HG02759 (cell line): ENCODE measurements around the gene CFAP74.

Experiments
- ATAC-seq: cut with Tn5 transposase; IDR thresholded peaks from one replicate; pipeline ENCODE4 v1.9.1; 2021; ENCODE audit warnings: mild to moderate bottlenecking, moderate library complexity; ENCODE audit not compliant: unreplicated experiment

The CFAP74 gene

DNA sequence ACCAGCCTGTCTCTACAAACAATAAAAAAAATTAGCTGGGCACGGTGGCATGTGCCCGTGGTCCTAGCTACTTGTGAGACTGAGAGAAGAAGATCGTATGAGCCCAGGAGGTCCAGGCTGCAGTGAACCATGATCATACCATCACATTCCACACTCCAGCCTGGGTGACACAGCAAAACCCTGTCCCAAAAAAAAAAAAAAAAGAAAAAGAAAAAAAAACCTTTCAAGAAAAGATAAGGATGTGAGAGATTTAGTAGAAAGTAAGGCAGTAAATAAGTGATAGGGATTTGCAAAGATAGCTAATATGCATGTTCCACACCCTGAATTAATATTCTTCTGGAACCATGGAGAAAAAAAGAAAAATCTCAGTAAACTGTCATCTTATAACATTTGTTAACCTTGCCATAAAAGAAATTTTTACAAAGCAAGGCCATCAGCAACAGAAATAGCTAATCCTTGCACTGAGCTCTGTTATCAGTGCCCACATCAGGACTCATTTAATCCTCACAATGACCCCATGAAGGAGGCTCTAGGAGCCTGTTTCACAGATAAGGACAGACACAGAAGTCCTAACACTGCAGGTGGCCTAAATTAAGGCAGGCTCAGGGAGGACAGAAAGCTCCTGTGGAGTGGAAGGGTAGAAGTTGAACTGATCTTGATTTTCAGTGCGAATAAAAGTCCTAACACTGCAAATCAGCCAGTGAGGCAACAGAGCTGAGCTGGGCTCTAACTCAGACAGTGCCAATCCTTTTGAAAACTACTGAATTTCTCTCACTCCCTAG, 120.3 kb downstream of the CFAP74 start:
- no peak for ATAC-seq

DNA sequence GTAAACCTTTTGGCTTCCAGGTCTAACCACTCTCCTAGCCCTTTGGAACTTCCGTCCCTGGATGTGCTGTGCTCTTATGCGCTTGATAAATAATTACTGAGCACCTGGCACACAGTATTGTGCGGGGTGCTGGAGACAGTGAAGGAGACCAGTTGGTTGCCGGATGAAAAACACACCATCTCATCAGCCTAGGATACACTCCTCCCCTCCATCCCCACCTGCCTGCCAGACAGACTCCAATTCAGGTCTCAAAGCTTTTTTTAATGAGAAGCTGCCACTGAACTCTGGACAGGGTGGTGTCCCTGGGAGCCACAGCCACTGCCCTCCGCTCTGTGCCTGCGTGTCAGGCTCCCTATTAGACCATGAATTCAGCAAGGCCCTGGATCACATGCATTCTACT, 121.9 kb downstream of the CFAP74 start:
- ATAC-seq: no peak

DNA sequence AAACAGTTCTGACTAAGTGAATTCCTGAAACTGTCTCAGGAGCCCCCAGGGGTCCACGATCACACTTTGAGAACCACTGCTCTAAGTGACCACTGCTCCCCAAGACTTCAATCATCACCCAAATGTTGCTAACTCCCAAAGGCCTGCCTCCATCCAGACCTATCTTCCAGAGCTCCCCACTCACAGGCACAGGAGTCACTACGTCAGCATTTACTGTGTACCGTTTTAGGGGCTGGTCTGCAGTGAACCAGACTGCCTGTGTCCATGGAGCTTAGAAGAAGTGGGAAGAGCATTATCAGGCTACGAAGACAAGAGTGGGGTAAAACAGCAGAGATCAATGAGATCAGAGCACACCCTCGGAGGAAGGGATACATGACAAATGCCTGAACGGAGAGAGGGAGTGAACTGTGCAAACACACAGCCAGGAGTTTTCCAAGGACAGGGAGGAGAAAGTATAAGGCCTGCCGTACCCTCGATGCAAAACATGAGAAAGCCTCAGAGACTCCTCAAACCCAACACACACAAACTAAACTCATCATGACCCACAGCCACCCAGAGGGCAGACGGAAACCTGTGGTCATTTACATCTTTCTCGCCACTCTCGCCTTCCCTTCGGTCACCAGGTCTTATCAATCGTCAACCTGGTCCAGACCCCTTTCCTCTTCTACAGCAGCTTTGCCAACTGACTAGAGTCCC, 122.8 kb downstream of the CFAP74 start:
- ATAC-seq: no peak

DNA sequence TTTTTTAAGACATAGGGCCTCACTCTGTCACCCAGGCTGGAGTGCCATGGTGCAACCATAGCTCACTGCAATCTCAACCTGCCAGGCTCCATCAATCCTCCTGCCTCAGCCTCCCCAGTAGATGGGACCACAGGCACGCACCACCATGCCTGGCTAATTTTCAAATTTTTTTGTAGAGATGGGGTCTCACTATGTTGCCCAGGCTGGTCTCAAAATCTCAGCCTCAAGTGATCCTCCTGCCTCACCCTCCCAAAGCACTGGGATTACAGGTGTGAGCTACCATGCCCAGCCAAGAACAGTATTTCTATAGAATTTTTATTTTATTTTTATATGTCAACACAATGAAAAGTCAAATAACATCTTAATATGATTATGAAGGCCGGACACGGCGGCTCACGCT, 123.6 kb downstream of the CFAP74 start:
- ATAC-seq: no peak

DNA sequence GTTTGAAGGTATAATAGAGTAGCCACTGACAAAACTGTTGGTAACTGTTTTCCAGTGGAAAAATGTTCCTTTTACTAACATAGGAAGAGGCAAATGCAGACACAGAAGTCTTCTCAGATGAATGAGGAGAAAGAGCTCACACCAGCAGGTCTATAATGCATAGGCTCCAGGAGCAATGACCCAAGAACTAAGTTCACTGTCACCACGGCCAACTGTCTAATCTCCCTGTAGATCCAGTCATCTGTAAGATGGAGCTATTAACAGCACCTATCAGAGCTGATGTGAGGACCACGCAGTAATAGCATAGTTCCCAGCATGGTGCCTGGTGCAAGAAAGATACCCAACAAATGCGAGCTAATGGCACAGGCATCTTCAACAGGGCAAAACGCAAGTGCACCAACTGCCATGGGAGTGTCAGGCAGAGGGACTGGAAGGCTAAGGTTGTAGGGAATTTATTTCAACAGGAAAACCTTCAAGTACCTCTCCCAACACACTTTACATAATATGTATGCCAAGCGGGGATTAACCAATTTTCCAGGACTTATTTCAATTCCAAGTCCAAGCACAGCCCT, 125.6 kb downstream of the CFAP74 start:
- ATAC-seq: no peak

DNA sequence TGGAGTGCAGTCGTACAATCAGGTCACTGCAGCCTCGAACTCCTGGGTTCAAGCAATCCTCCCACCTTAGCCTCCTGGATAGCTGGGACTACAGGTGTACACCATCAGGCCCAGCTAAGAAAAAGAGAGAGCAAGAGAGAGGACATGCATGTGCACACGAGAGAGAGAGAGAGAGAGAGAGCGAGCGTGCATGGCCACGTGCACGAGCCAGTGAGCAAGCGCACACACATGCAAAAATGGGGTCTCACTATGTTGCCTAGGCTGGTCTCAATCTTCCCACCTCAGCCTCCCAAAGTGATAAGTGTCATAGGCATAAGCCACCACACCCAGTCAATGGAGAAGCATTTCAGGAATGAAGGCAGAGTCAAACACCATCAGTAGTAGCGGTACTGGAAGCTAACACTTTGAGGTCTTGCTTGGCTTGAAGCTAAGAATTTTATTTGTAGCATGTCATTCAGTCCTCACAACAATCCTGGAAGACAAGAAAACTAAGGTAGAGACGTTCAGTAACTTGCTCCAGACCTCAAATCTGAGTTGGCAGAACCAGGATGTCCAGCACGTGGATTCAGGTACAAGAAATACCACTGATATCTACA, 127.2 kb downstream of the CFAP74 start:
- no peak for ATAC-seq

DNA sequence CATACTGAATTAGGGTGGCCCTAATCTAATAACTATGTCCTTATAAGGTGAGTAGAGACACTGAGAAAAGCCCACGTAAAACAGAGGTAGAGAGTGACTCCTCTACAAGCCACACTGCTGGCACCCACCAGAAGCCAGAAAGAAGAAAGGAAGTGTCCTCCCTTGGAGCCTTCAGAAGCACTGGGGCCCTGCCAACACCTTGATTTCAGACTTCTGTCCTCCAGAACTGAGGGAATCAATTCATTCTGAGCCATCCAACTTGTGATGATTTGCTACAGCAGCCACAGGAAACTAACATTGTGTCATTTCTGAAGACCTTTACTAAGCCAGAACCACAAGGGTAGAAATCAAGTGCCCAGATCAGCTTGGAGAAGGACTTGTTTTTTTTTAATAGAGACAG, 127.7 kb downstream of the CFAP74 start:
- no peak for ATAC-seq

DNA sequence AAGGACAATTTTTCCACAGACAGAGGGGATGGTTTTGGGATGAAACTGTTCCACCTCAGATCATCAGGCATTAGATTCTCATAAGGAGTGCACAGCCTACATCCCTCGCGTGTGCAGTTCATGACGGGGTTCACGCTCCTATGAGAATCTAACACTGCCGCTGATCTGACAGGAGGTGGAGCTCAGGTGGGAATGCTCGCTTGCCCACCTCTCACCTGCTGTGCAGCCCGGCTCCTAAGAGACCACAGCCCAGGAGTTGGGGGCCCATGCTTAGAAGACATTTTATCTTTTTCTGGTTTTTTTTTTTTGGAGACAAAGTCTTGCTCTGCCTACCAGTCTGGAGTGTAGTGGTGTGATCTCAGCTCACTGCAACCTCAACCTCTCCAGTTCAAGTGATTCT, 128.7 kb downstream of the CFAP74 start:
- ATAC-seq: no peak

DNA sequence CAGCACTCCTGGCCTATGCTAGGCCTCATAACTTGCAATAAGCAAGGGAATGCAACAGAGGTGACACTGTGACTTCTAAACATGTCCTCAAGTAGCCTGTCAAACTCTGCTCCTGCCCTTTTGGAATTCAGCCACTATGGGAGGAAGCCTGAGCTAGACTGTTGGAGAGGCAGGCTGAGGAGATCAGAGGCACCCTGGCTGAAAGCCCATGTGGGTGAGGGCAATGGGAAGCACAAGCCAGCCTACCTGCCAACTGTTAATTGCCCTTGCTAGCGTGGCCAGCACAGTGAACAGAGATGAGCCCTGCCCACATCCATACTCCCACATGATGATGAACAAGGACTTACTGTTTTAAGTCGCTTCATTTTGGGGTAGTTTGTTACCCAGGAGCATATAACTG, 130.4 kb downstream of the CFAP74 start:
- ATAC-seq: no peak

DNA sequence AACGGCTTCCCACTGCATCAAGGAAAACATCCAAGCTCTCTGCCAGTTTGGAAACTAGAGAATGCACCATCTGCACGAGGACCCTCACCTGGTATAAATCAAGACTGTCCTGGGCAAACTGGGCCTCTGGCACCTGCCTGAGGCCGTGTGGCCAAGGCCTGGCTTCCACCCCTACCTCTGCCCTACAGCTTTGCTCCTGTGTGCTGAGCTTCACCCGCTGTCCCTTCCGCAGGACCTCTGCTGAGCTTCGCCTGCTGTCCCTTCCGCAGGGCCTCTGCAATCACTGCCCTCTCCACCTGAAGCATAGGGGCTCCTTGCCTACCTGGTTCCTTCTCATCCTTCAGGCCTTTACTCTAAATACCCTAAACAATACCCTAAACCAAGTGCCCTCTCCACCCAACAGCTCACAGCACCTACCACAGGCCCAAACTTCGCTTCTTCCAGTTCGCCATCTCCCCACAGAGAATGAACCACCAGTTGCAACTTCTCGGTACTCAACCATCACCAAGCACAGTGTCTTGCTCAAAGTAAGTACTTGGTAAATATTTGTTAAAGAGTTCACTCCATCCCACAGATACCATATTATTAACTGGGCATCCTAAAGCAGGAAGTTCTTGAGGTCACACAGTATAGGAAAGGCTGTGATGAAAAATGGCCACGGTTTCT, 131.1 kb downstream of the CFAP74 start:
- ATAC-seq: no peak
